Measurements from ENCODE around the gene SLC9A9.

SLC9A9 gene

DNA sequence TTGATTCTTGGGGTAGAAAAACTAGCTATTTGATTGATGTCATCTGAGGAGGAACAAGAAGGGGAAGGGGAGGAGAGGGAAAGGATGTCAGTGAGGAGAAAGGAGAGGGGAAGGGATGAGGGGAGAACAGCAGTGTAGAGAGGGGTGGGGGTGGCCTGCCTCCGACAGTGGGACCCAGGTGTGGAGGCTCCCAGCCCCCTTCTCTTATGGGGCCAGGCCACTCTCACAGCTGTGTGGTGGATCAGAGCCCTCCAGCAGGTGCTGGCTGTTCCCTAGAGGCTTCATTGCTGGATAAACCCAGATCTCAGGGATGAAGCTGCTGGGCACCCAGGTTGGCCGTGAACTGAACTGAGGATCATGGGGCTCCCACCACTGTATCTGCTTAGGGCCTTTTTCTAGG, 464.2 kb downstream of the SLC9A9 start:
- TF ChIP-seq GABPA (IDR thresholded peaks at IDR 0.05; ENCODE audit: low read depth) (no peak), SPI1 (IDR thresholded peaks at IDR 0.05; ENCODE audit: borderline replicate concordance, low read depth) (no peak), POLR2AphosphoS5 (IDR thresholded peaks at IDR 0.05; ENCODE audit: low read depth) (no peak)
- TF ChIP-seq, protein P1, sequence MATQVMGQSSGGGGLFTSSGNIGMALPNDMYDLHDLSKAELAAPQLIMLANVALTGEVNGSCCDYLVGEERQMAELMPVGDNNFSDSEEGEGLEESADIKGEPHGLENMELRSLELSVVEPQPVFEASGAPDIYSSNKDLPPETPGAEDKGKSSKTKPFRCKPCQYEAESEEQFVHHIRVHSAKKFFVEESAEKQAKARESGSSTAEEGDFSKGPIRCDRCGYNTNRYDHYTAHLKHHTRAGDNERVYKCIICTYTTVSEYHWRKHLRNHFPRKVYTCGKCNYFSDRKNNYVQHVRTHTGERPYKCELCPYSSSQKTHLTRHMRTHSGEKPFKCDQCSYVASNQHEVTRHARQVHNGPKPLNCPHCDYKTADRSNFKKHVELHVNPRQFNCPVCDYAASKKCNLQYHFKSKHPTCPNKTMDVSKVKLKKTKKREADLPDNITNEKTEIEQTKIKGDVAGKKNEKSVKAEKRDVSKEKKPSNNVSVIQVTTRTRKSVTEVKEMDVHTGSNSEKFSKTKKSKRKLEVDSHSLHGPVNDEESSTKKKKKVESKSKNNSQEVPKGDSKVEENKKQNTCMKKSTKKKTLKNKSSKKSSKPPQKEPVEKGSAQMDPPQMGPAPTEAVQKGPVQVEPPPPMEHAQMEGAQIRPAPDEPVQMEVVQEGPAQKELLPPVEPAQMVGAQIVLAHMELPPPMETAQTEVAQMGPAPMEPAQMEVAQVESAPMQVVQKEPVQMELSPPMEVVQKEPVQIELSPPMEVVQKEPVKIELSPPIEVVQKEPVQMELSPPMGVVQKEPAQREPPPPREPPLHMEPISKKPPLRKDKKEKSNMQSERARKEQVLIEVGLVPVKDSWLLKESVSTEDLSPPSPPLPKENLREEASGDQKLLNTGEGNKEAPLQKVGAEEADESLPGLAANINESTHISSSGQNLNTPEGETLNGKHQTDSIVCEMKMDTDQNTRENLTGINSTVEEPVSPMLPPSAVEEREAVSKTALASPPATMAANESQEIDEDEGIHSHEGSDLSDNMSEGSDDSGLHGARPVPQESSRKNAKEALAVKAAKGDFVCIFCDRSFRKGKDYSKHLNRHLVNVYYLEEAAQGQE (IDR thresholded peaks at IDR 0.05; ENCODE audit: insufficient replicate concordance, low read depth), result no peak
- Histone ChIP-seq H3K27ac (replicated peaks) (no peak overlapping the region), H3K27me3 (ENCODE audit: insufficient read depth, poor library complexity, severe bottlenecking) (peaks cover 2% of the 10 kb centered on the region), H3K4me3 (replicated peaks; ENCODE audit: insufficient read depth, low read length) (no peak overlapping the region)
- DNase-seq (ENCODE audit: low read depth in 1 of 2, low spot score in 1 of 2), result no peak

DNA sequence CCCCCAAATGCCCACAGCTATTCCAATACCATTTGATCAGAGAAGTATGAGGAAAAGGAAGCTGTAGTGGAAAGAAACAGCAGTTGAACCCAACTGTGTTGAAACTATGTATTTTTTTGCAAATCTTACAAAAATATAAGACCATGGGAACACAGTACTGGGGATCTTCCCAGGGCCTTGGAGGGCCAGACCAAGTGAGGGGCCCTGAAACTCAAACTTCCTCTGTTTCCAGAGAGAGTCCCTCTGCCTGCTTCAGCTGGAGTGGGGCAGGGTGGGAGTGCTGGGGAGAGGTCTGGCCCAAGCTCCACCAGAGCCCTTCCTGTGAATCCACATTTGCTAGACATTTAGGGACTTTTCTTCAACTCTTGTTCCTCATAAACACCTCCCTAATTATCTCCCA, 464.8 kb downstream of the SLC9A9 start:
- TF ChIP-seq SPI1 (IDR thresholded peaks at IDR 0.05; ENCODE audit: borderline replicate concordance, low read depth), result no peak
- TF ChIP-seq, protein P2, sequence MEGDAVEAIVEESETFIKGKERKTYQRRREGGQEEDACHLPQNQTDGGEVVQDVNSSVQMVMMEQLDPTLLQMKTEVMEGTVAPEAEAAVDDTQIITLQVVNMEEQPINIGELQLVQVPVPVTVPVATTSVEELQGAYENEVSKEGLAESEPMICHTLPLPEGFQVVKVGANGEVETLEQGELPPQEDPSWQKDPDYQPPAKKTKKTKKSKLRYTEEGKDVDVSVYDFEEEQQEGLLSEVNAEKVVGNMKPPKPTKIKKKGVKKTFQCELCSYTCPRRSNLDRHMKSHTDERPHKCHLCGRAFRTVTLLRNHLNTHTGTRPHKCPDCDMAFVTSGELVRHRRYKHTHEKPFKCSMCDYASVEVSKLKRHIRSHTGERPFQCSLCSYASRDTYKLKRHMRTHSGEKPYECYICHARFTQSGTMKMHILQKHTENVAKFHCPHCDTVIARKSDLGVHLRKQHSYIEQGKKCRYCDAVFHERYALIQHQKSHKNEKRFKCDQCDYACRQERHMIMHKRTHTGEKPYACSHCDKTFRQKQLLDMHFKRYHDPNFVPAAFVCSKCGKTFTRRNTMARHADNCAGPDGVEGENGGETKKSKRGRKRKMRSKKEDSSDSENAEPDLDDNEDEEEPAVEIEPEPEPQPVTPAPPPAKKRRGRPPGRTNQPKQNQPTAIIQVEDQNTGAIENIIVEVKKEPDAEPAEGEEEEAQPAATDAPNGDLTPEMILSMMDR (IDR thresholded peaks at IDR 0.05; ENCODE audit: insufficient read depth, low read length), result no peak
- no peak for TF ChIP-seq GABPA (IDR thresholded peaks at IDR 0.05; ENCODE audit: low read depth)
- no peak for TF ChIP-seq POLR2AphosphoS5 (IDR thresholded peaks at IDR 0.05; ENCODE audit: low read depth)
- TF ChIP-seq, protein P1 (IDR thresholded peaks at IDR 0.05; ENCODE audit: insufficient replicate concordance, low read depth), result no peak
- Histone ChIP-seq H3K27ac (replicated peaks) (no peak overlapping the region), H3K27me3 (ENCODE audit: insufficient read depth, poor library complexity, severe bottlenecking) (peaks cover 2% of the 10 kb centered on the region), H3K4me3 (replicated peaks; ENCODE audit: insufficient read depth, low read length) (no peak overlapping the region)
- DNase-seq (ENCODE audit: low read depth in 1 of 2, low spot score in 1 of 2), result no peak

DNA sequence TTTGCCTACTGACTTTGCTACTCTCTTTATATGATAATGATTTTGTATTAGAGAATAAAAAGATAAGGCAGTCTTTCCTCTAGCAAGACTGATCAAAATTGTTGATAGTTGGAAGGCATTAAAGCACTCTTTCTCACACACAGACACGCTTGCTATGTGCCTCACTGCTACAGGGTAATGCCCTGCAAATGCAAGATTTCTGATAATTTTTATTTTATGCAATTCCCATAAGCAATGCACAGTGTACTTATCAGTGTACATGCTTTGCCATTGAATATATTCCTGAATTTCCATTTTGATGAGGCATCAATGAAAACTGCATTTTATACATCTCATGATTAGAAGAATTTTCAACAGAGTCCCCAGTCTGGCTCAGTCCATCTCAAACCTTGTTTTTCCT, 465.5 kb downstream of the SLC9A9 start:
- Histone ChIP-seq H3K27me3 (ENCODE audit: insufficient read depth, poor library complexity, severe bottlenecking) (peaks cover 2% of the 10 kb centered on the region), H3K4me3 (replicated peaks; ENCODE audit: insufficient read depth, low read length) (no peak overlapping the region), H3K27ac (replicated peaks) (no peak overlapping the region)
- DNase-seq (ENCODE audit: low read depth in 1 of 2, low spot score in 1 of 2), result no peak
- TF ChIP-seq GABPA (IDR thresholded peaks at IDR 0.05; ENCODE audit: low read depth) (no peak), POLR2AphosphoS5 (IDR thresholded peaks at IDR 0.05; ENCODE audit: low read depth) (no peak), SPI1 (IDR thresholded peaks at IDR 0.05; ENCODE audit: borderline replicate concordance, low read depth) (no peak)
- TF ChIP-seq, protein P1 (IDR thresholded peaks at IDR 0.05; ENCODE audit: insufficient replicate concordance, low read depth), result no peak
- TF ChIP-seq, protein P2 (IDR thresholded peaks at IDR 0.05; ENCODE audit: insufficient read depth, low read length), result no peak

Measured in HL-60 (cell line).